Mesenchymal stem cell (in vitro differentiated cells and primary cell): ENCODE measurements around the gene CFAP44. TPM values are rescaled to one million over a fixed set of nuclear protein-coding genes. Genes with fewer than 3 reads are reported as not detected.

Source experiments
- DNase-seq: peaks from one replicate; pipeline ENCODE4 v3.0.0-alpha.2; 2013
- H2AFZ ChIP-seq: one replicate; pipeline ENCODE4 v1.6.1; 2013; ENCODE audit warnings: low read depth, mild to moderate bottlenecking, control low read depth, inconsistent platforms, low read length, moderate library complexity
- H2AK5ac ChIP-seq: 2 replicates; pipeline ENCODE4 v1.6.1; 2013; ENCODE audit warnings: low read length, moderate library complexity, mild to moderate bottlenecking, inconsistent platforms; ENCODE audit not compliant: severe bottlenecking
- H2BK120ac ChIP-seq: one replicate; pipeline ENCODE4 v1.6.1; 2013; ENCODE audit warnings: low read depth, mild to moderate bottlenecking, inconsistent platforms, low read length, moderate library complexity
- H2BK12ac ChIP-seq, 2 experiments: one replicate each; pipeline ENCODE4 v1.6.1; 2013; ENCODE audit warnings: inconsistent platforms in 2 of 2, low read length in 2 of 2, mild to moderate bottlenecking in 2 of 2, moderate library complexity in 2 of 2, control low read depth in 1 of 2
- H2BK15ac ChIP-seq: one replicate; pipeline ENCODE4 v1.6.1; 2013; ENCODE audit warnings: mild to moderate bottlenecking, low read depth, inconsistent platforms; ENCODE audit not compliant: poor library complexity, severe bottlenecking
- H2BK5ac ChIP-seq: 2 replicates; pipeline ENCODE4 v1.6.1; 2013; ENCODE audit warnings: low read depth, mild to moderate bottlenecking, low read length, control low read depth, inconsistent platforms; ENCODE audit not compliant: poor library complexity, severe bottlenecking
- H3K14ac ChIP-seq, 2 experiments: one replicate each; pipeline ENCODE4 v1.6.1; 2013; ENCODE audit warnings: inconsistent platforms in 2 of 2, low read length in 2 of 2, control low read depth in 1 of 2, mild to moderate bottlenecking in 1 of 2, moderate library complexity in 1 of 2
- H3K18ac ChIP-seq, 2 experiments: one replicate each; pipeline ENCODE4 v1.6.1; 2013; ENCODE audit warnings: inconsistent platforms in 2 of 2, low read length in 2 of 2, control low read depth in 1 of 2, low read depth in 1 of 2, mild to moderate bottlenecking in 1 of 2
- H3K23ac ChIP-seq, 2 experiments: one replicate each; pipeline ENCODE4 v1.6.1; 2013; ENCODE audit warnings: inconsistent platforms in 2 of 2, low read length in 2 of 2, mild to moderate bottlenecking in 2 of 2, moderate library complexity in 2 of 2, control low read depth in 1 of 2
- H3K27ac ChIP-seq: 2 replicates; pipeline ENCODE4 v1.5.1; 2013; ENCODE audit warnings: mild to moderate bottlenecking, moderate library complexity, low read length, control low read depth, inconsistent platforms; ENCODE audit not compliant: poor library complexity, severe bottlenecking
- H3K27me3 ChIP-seq, 2 experiments: 2 replicates each; pipeline versions ENCODE4 v1.6.1 to v1.7.0; 2013; ENCODE audit warnings: low read length in 2 of 2, mild to moderate bottlenecking in 2 of 2, moderate library complexity in 2 of 2, control low read depth in 1 of 2, inconsistent platforms in 1 of 2; ENCODE audit not compliant: control insufficient read depth in 1 of 2, insufficient read depth in 1 of 2
- H3K36me3 ChIP-seq, 2 experiments: 2 replicates each; pipeline versions ENCODE4 v1.6.1 to v1.7.0; 2013; ENCODE audit warnings: low read length in 2 of 2, control low read depth in 1 of 2, inconsistent platforms in 1 of 2, low read depth in 1 of 2, mild to moderate bottlenecking in 1 of 2; ENCODE audit not compliant: insufficient read depth in 2 of 2, control insufficient read depth in 1 of 2
- H3K4ac ChIP-seq, 2 experiments: one replicate each; pipeline ENCODE4 v1.6.1; 2013; ENCODE audit warnings: inconsistent platforms in 2 of 2, low read length in 2 of 2, mild to moderate bottlenecking in 2 of 2, moderate library complexity in 2 of 2, control low read depth in 1 of 2, low read depth in 1 of 2
- H3K4me1 ChIP-seq: 2 replicates; pipeline ENCODE4 v1.6.1; 2013; ENCODE audit warnings: low read depth, low read length, control low read depth; ENCODE audit not compliant: control insufficient read depth, insufficient read depth
- H3K4me2 ChIP-seq: 2 replicates; pipeline ENCODE4 v1.6.1; 2013; ENCODE audit warnings: low read length, mild to moderate bottlenecking, inconsistent platforms; ENCODE audit not compliant: poor library complexity, severe bottlenecking
- H3K4me3 ChIP-seq, 2 experiments: 2 replicates each; pipeline versions ENCODE4 v1.5.1 to v1.7.0; 2013; ENCODE audit warnings: low read length in 2 of 2, mild to moderate bottlenecking in 2 of 2, control low read depth in 1 of 2, low read depth in 1 of 2; ENCODE audit not compliant: insufficient read depth in 1 of 2
- H3K79me1 ChIP-seq: replicated peaks from 2 replicates; pipeline ENCODE4 v1.6.1; 2013; ENCODE audit warnings: mild to moderate bottlenecking, control low read depth, low read length, inconsistent platforms; ENCODE audit not compliant: poor library complexity, severe bottlenecking
- H3K9ac ChIP-seq: 2 replicates; pipeline ENCODE4 v1.7.0; 2013; ENCODE audit warnings: mild to moderate bottlenecking, low read length, moderate library complexity
- H3K9me3 ChIP-seq: 2 replicates; pipeline ENCODE4 v1.7.0; 2013; ENCODE audit warnings: mild to moderate bottlenecking, low read length; ENCODE audit not compliant: control insufficient read depth
- H4K8ac ChIP-seq: one replicate; pipeline ENCODE4 v1.6.1; 2013; ENCODE audit warnings: inconsistent platforms, mild to moderate bottlenecking, low read length, moderate library complexity
- H4K91ac ChIP-seq: one replicate; pipeline ENCODE4 v1.6.1; 2013; ENCODE audit warnings: mild to moderate bottlenecking, low read length, inconsistent platforms
- WGBS: methylation state at CpG from one replicate; pipeline ENCODE4 v1.1.7; 2013; ENCODE audit warnings: mixed read lengths; 5-methylcytosine and 5-hydroxymethylcytosine counted together
- polyA plus RNA-seq, 2 experiments: library from polyadenylated mRNA; stranded (reverse); fragments of 200-250 nt; gene quantifications; one replicate each; pipeline ENCODE4 v1.2.3, GENCODE V29; 2013

The CFAP44 gene
- 1.0 TPM for polyA plus RNA-seq (2013, experiment 1 of 2)
- polyA plus RNA-seq (2013, experiment 2 of 2) = 1.1 TPM

GRCh38 chr3:113441051-113441770 lies at the start of gene CFAP44:
Gene CFAP44, minus strand, starts transcription at chr3:113441493. Its CDS starts 7,829 bp downstream, at chr3:113433664.
- H3K4me3 ChIP-seq = peak within 1 kb of the TSS in 1 of 2 experiments; percentile 77
- H3K4me1 ChIP-seq = peaks cover 6% of the 10 kb centered on the region
- peak; percentile 79 for DNase-seq
- peak within 1 kb of the TSS; percentile 84 for H3K9ac ChIP-seq
- H2BK5ac ChIP-seq = no peak within 1 kb of the TSS
- H3K23ac ChIP-seq = peak within 1 kb of the TSS in 1 of 2 experiments; percentile 11
- no peak within 1 kb of the TSS for H2BK120ac ChIP-seq
- H2AFZ ChIP-seq = peak within 1 kb of the TSS; percentile 61
- H3K27me3 ChIP-seq = no peaks in the 10 kb centered on the region
- H3K4me2 ChIP-seq = peak within 1 kb of the TSS; percentile 59
- H2BK12ac ChIP-seq = no peak within 1 kb of the TSS
- H3K4ac ChIP-seq = no peak within 1 kb of the TSS
- 38% methylated on average over 44 of the region's 44 CpGs for WGBS
- H3K27ac ChIP-seq = no peak within 1 kb of the TSS
- no peaks in the 10 kb centered on the region for H3K79me1 ChIP-seq
- no peak within 1 kb of the TSS for H2AK5ac ChIP-seq
- peak within 1 kb of the TSS; percentile 72 for H4K8ac ChIP-seq
- H2BK15ac ChIP-seq = no peak within 1 kb of the TSS
- no peaks in the 10 kb centered on the region for H3K9me3 ChIP-seq
- peaks cover 9 to 10% of the 10 kb centered on the region in 2 experiments for H3K36me3 ChIP-seq
- H3K14ac ChIP-seq = no peak within 1 kb of the TSS
- peak within 1 kb of the TSS; percentile 61 for H4K91ac ChIP-seq
- peak within 1 kb of the TSS; percentile 1 to 62 for H3K18ac ChIP-seq

GRCh38 chr3:113485161-113485609 lies 43.9 kb upstream of the CFAP44 start:
- Histone ChIP-seq H2BK120ac (no peak overlapping the region), H4K91ac (no peak overlapping the region), H2BK15ac (no peak overlapping the region), H3K14ac (no peak overlapping the region), H3K4ac (no peak overlapping the region), H3K79me1 (no peaks in the 10 kb centered on the region), H3K18ac (no peak overlapping the region), H2AFZ (no peak overlapping the region), H3K27ac (no peak overlapping the region), H3K4me3 (no peak overlapping the region), H2AK5ac (no peak overlapping the region), H3K27me3 (no peaks in the 10 kb centered on the region), H3K4me2 (no peak overlapping the region), H3K4me1 (peaks cover 2% of the 10 kb centered on the region), H3K9me3 (no peaks in the 10 kb centered on the region), H3K36me3 (peaks cover 8 to 30% of the 10 kb centered on the region in 2 experiments), H3K9ac (no peak overlapping the region), H3K23ac (no peak overlapping the region), H2BK12ac (no peak overlapping the region), H2BK5ac (no peak overlapping the region), H4K8ac (peak overlapping the region; percentile 13)
- 84% methylated on average over 8 of the region's 8 CpGs for WGBS
- DNase-seq = no peak

GRCh38 chr3:113468539-113468938 lies 27.2 kb upstream of the CFAP44 start:
- Histone ChIP-seq H2BK12ac (no peak overlapping the region), H3K4me2 (no peak overlapping the region), H4K91ac (no peak overlapping the region), H3K4me3 (no peak overlapping the region), H3K9ac (no peak overlapping the region), H3K27ac (no peak overlapping the region), H3K79me1 (no peaks in the 10 kb centered on the region), H3K27me3 (no peaks in the 10 kb centered on the region), H3K23ac (no peak overlapping the region), H2BK15ac (no peak overlapping the region), H2BK5ac (no peak overlapping the region), H3K9me3 (no peaks in the 10 kb centered on the region), H3K4ac (no peak overlapping the region), H3K36me3 (peaks cover 6 to 25% of the 10 kb centered on the region in 2 experiments), H2AK5ac (no peak overlapping the region), H3K18ac (no peak overlapping the region), H2AFZ (no peak overlapping the region), H2BK120ac (no peak overlapping the region), H3K4me1 (no peaks in the 10 kb centered on the region), H4K8ac (no peak overlapping the region), H3K14ac (no peak overlapping the region)
- DNase-seq = no peak
- 94% methylated on average over 2 of the region's 2 CpGs for WGBS

- Histone ChIP-seq H3K4me1 (no peaks in the 10 kb centered on the region), H4K91ac (no peak overlapping the region), H3K4ac (no peak overlapping the region), H3K79me1 (no peaks in the 10 kb centered on the region), H2AK5ac (no peak overlapping the region), H3K14ac (no peak overlapping the region), H3K27me3 (no peaks in the 10 kb centered on the region), H3K23ac (no peak overlapping the region), H2AFZ (no peak overlapping the region), H3K4me3 (no peak overlapping the region), H3K18ac (no peak overlapping the region), H2BK15ac (no peak overlapping the region), H2BK120ac (no peak overlapping the region), H3K9ac (no peak overlapping the region), H3K4me2 (no peak overlapping the region), H2BK12ac (no peak overlapping the region), H3K27ac (no peak overlapping the region), H3K9me3 (no peaks in the 10 kb centered on the region), H4K8ac (no peak overlapping the region), H2BK5ac (no peak overlapping the region), H3K36me3 (peaks cover 9 to 46% of the 10 kb centered on the region in 2 experiments)
- no peak for DNase-seq
These were observed 20.2 kb upstream of the CFAP44 start for GRCh38 chr3:113461488-113461887.
